AG04450 (cell line): Measurements from ENCODE around the gene COA7. TPM values are rescaled to one million over a fixed set of nuclear protein-coding genes. Genes with fewer than 3 reads are reported as not detected.
"Not testable (repeated sequence)": the region's sequence is repeated elsewhere in the genome, so short reads cannot be mapped to it uniquely, and the experiment has no call there.

Source experiments
- CTCF ChIA-PET: fragments of 300-600, 350-600 bp; formaldehyde crosslinking; extraction: SDS; loops from one replicate; lab custom pipeline; 2022; ENCODE audit warnings: antibody characterized with exemption, inconsistent platforms; lab: Charles Lee
- POLR2A ChIA-PET: fragments of 350-600 bp; formaldehyde crosslinking; extraction: SDS; loops from one replicate; lab custom pipeline; 2021; ENCODE audit warnings: antibody characterized with exemption, inconsistent platforms; lab: Yijun Ruan, JAX
- DNase-seq: peaks from one replicate; pipeline ENCODE4 v3.0.0-alpha.2; 2011; ENCODE audit warnings: low read depth, low spot score
- H3K27ac ChIP-seq: one replicate; pipeline ENCODE4 v1.5.1; 2012; ENCODE audit warnings: low read depth, low read length, control low read depth
- H3K27me3 ChIP-seq: one replicate; pipeline ENCODE4 v1.6.0; 2012; ENCODE audit warnings: low read length; ENCODE audit not compliant: control insufficient read depth, insufficient read depth
- H3K4me3 ChIP-seq: 2 replicates; pipeline ENCODE4 v1.5.1; 2011; ENCODE audit warnings: mild to moderate bottlenecking, low read depth, low read length, control low read depth
- H3K9me3 ChIP-seq: 2 replicates; pipeline ENCODE4 v1.5.1; 2012; ENCODE audit warnings: low read length; ENCODE audit not compliant: control insufficient read depth, insufficient read depth
- polyA plus RNA-seq: library from polyadenylated mRNA; depleted of rRNA; stranded (reverse); fragments of >200 nt; gene quantifications from 2 replicates; pipeline ENCODE4 v1.2.3, GENCODE V29; 2011
- TF ChIP-seq, protein P1 (sequence below): IDR thresholded peaks from 2 replicates; pipeline ENCODE4 v1.5.1; 2011; ENCODE audit warnings: low read depth, low read length, control low read depth, inconsistent platforms

Gene COA7
- polyA plus RNA-seq, 1 experiment = 12.0 TPM

- Histone ChIP-seq H3K4me3 (no peak overlapping the region), H3K9me3 (no peaks in the 10 kb centered on the region; the same call in 1 of the 2 replicates), H3K27me3 (no peaks in the 10 kb centered on the region), H3K27ac (no peak overlapping the region)
- TF ChIP-seq, protein P1, sequence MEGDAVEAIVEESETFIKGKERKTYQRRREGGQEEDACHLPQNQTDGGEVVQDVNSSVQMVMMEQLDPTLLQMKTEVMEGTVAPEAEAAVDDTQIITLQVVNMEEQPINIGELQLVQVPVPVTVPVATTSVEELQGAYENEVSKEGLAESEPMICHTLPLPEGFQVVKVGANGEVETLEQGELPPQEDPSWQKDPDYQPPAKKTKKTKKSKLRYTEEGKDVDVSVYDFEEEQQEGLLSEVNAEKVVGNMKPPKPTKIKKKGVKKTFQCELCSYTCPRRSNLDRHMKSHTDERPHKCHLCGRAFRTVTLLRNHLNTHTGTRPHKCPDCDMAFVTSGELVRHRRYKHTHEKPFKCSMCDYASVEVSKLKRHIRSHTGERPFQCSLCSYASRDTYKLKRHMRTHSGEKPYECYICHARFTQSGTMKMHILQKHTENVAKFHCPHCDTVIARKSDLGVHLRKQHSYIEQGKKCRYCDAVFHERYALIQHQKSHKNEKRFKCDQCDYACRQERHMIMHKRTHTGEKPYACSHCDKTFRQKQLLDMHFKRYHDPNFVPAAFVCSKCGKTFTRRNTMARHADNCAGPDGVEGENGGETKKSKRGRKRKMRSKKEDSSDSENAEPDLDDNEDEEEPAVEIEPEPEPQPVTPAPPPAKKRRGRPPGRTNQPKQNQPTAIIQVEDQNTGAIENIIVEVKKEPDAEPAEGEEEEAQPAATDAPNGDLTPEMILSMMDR = no peak
- POLR2A ChIA-PET = interaction anchor here (0.6 kb wide), 1 partner anchor 296 kb away, joined by 4 read pairs; no protein-coding TSS in a partner anchor
- DNase-seq = no peak
- CTCF ChIA-PET = no interaction called here
These were observed 4.3 kb downstream of the COA7 start for GRCh38 chr1:52693843-52694242.

GRCh38 chr1:52693351-52693750 is 4.8 kb downstream of the COA7 start:
- H3K9me3 ChIP-seq, H3K27ac ChIP-seq, H3K4me3 ChIP-seq, DNase-seq, H3K27me3 ChIP-seq, CTCF ChIA-PET: not testable (repeated sequence)
- POLR2A ChIA-PET = interaction anchor here (0.6 kb wide), 1 partner anchor 296 kb away, joined by 4 read pairs; no protein-coding TSS in a partner anchor

DNA sequence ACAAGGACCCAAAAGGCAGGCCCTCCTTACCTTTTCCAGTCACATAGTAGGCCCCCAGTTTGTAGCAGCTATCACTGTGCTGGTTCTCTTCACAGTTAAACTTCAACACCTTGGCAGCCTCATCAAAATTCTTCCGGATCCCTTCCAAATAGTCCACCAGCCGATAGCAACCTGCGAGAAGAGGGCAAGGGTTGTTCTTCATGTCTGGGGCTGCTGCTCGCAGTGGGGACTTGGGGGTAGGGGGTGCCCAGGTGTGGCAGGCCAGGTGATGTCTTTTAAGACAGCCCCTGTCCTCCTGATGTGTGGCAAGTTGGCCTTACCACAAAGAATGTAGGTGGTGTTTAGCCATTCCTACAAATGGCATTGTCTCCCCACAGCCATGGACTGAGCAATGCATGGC is 5.5 kb downstream of the COA7 start:
- TF ChIP-seq, protein P1 = no peak
- no peaks in the 10 kb centered on the region for H3K9me3 ChIP-seq
- POLR2A ChIA-PET = no interaction called here

DNA sequence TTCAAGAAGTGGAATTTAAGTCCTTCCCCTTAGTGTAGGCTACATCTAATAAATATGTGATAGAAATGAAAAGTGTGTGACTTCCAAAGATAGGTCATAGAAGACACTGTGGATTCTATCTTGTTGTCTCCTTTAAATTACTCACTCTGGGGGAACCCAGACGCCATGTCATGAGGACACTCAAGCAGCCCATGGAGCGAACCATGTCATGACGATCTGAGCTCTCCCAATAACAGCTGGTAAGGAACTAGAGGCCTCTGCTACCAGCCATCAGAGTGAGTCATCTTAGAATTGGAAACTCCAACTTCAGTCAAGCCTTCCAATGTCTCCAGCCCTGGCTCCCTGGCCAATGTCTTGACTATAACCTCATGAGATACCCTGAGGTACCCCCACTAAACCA is 6.3 kb downstream of the COA7 start:
- DNase-seq = no peak
- no peak overlapping the region for H3K4me3 ChIP-seq
- ChIA-PET CTCF (interaction anchor here (0.6 to 0.7 kb wide), 2 partner anchors 286 to 631 kb away, joined by 3 read pairs; no protein-coding TSS in a partner anchor), POLR2A (no interaction called here)
- no peaks in the 10 kb centered on the region for H3K9me3 ChIP-seq
- no peak overlapping the region for H3K27ac ChIP-seq
- TF ChIP-seq, protein P1 = no peak
- no peaks in the 10 kb centered on the region for H3K27me3 ChIP-seq

More for the DNA sequence above, 5.5 kb downstream of the COA7 start:
- no peak overlapping the region for H3K4me3 ChIP-seq
- no peak overlapping the region for H3K27ac ChIP-seq
- CTCF ChIA-PET = no interaction called here
- DNase-seq = no peak
- H3K27me3 ChIP-seq = no peaks in the 10 kb centered on the region

DNA sequence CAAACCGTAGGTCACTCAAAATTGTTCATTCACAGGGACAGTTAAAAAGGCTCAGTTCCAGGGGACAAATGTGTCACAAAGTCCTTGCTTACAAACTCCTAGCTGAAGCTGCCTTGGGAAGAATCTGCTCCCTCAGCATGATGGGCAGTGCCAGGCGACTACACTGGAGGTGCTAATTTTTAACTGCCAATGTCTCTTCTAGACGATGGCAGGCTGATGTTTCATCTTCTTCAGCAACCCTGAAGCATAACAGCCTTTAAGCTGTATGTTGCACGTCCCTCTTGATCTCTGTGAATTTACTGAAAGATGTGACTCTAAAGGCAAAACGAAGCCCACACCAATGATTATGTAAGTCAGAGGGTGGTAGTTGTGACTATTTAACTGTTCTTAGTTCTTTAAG is 11.3 kb downstream of the COA7 start:
- Histone ChIP-seq H3K9me3 (no peaks in the 10 kb centered on the region), H3K27ac (no peak overlapping the region), H3K4me3 (no peak overlapping the region), H3K27me3 (no peaks in the 10 kb centered on the region)
- no peak for DNase-seq
- ChIA-PET POLR2A (interaction anchor here (0.7 to 1.2 kb wide), 2 partner anchors 134 to 283 kb away, joined by 3 to 6 read pairs; partner anchors contain the start of genes ORC1, PRPF38A and TUT4), CTCF (interaction anchor here (0.7 to 1.4 kb wide), 18 partner anchors 9 to 560 kb away, joined by 3 to 12 read pairs (median 4); partner anchors contain the start of gene CC2D1B)
- TF ChIP-seq, protein P1 = no peak
